Loucy (cell line): ENCODE data around the gene GPR18.
A peak's percentile ranks its signal among the peaks of the same experiment; 100 is the strongest.

Experiments
- H2AFZ ChIP-seq: fragments of 200-600 bp; sonication (generic); 2 replicates; pipeline ENCODE4 v1.6.0; 2016; ENCODE audit warnings: antibody characterized with exemption, mild to moderate bottlenecking, low read length, moderate library complexity
- H3F3A ChIP-seq: fragments of 200-600 bp; 2 replicates; pipeline ENCODE4 v1.6.0; 2016; ENCODE audit warnings: antibody characterized with exemption, low read depth, mild to moderate bottlenecking
- H3K27me3 ChIP-seq: fragments of 200-600 bp; sonication (generic); 2 replicates; pipeline ENCODE4 v1.6.1; 2014; ENCODE audit warnings: low read length, mild to moderate bottlenecking; ENCODE audit not compliant: insufficient read depth, poor library complexity, severe bottlenecking
- H3K36me3 ChIP-seq: fragments of 200-600 bp; sonication (generic); 2 replicates; pipeline ENCODE4 v1.6.1; 2016; ENCODE audit warnings: low read length; ENCODE audit not compliant: insufficient read depth
- H3K4me1 ChIP-seq: fragments of 200-600 bp; sonication (generic); 2 replicates; pipeline ENCODE4 v1.5.1; 2014; ENCODE audit warnings: low read length, mild to moderate bottlenecking; ENCODE audit not compliant: insufficient read depth, poor library complexity, severe bottlenecking
- H3K4me2 ChIP-seq: fragments of 200-600 bp; sonication (generic); 2 replicates; pipeline ENCODE4 v1.6.0; 2014; ENCODE audit warnings: antibody characterized with exemption, low read length, low read depth, mild to moderate bottlenecking; ENCODE audit not compliant: poor library complexity, severe bottlenecking
- H3K4me3 ChIP-seq: fragments of 200-600 bp; sonication (generic); 2 replicates; pipeline ENCODE4 v1.5.1; 2014; ENCODE audit warnings: low read length, mild to moderate bottlenecking, mixed read lengths; ENCODE audit not compliant: poor library complexity, severe bottlenecking
- H3K79me2 ChIP-seq: fragments of 200-600 bp; sonication (generic); 2 replicates; pipeline ENCODE4 v1.6.1; 2014; ENCODE audit warnings: low read length; ENCODE audit not compliant: insufficient read depth
- H3K9ac ChIP-seq: fragments of 200-600 bp; sonication (generic); 2 replicates; pipeline ENCODE4 v1.6.0; 2014; ENCODE audit warnings: mild to moderate bottlenecking, low read depth, low read length, moderate library complexity; ENCODE audit not compliant: poor library complexity, severe bottlenecking
- H3K9me2 ChIP-seq: fragments of 200-600 bp; sonication (generic); replicated peaks from 2 replicates; pipeline ENCODE4 v1.6.1; 2016; ENCODE audit warnings: low read depth, low read length, mixed read lengths
- H3K9me3 ChIP-seq: fragments of 200-600 bp; sonication (generic); 2 replicates; pipeline ENCODE4 v1.6.1; 2014; ENCODE audit warnings: mild to moderate bottlenecking, antibody characterized with exemption, low read length, low read depth; ENCODE audit not compliant: insufficient read depth
- H4K20me1 ChIP-seq: fragments of 200-600 bp; sonication (generic); 2 replicates; pipeline ENCODE4 v1.6.0; 2014; ENCODE audit warnings: antibody characterized with exemption, low read length, mild to moderate bottlenecking; ENCODE audit not compliant: insufficient read depth, poor library complexity, severe bottlenecking
- EZH2phosphoT487 ChIP-seq: fragments of 200-600 bp; IDR thresholded peaks from 2 replicates; pipeline ENCODE4 v1.6.1; 2018; ENCODE audit warnings: antibody characterized with exemption, mild to moderate bottlenecking, moderate library complexity, borderline replicate concordance
- TF ChIP-seq, protein P1 (sequence below): fragments of 200-600 bp; sonication (generic); conservative IDR thresholded peaks from 2 replicates; pipeline ENCODE4 v1.5.1; 2014; ENCODE audit warnings: mild to moderate bottlenecking, antibody characterized with exemption, low read length

The GPR18 gene

DNA sequence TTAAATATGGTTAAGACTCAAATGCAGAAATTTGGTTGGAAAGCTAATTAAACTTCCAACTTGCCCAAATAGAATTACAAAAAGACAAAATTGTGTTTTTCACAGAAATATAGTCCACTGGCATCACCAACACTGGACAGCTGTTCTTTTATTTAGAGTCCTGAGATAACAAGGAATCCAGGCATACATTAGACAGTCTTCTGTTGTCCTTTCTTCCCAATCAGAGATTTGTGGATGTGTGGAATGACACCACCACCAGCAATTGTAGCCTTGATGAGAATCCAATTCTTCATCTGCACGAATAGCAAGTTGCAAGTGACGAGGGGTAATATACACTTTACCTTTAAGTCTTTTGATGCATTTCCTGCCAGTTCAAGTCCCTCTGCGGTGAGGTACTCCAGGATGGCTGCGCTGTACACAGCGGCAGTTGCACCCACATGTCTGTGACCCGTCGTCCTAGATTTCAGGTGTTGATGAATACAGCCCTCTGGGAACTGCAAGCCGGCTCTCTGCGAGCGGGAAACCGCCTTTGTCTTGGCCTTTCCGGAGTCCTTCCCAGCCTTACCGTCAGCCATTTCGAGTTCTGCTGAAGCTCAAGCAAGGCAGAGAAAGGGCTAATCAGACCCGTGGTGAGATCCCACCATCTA is 42.9 kb downstream of the GPR18 start:
- peak overlapping the region; percentile 69 for H3K4me2 ChIP-seq
- H3K4me1 ChIP-seq = peaks cover 60% of the 10 kb centered on the region
- no peaks in the 10 kb centered on the region; the same call in 1 of the 2 replicates for H3K36me3 ChIP-seq
- H2AFZ ChIP-seq = peak overlapping the region; percentile 19
- no peaks in the 10 kb centered on the region for H3K9me3 ChIP-seq
- no peaks in the 10 kb centered on the region for H3K27me3 ChIP-seq
- TF ChIP-seq, protein P1, sequence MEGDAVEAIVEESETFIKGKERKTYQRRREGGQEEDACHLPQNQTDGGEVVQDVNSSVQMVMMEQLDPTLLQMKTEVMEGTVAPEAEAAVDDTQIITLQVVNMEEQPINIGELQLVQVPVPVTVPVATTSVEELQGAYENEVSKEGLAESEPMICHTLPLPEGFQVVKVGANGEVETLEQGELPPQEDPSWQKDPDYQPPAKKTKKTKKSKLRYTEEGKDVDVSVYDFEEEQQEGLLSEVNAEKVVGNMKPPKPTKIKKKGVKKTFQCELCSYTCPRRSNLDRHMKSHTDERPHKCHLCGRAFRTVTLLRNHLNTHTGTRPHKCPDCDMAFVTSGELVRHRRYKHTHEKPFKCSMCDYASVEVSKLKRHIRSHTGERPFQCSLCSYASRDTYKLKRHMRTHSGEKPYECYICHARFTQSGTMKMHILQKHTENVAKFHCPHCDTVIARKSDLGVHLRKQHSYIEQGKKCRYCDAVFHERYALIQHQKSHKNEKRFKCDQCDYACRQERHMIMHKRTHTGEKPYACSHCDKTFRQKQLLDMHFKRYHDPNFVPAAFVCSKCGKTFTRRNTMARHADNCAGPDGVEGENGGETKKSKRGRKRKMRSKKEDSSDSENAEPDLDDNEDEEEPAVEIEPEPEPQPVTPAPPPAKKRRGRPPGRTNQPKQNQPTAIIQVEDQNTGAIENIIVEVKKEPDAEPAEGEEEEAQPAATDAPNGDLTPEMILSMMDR = no peak
- TF ChIP-seq EZH2phosphoT487 = no peak
- H3K4me3 ChIP-seq = peak overlapping the region; percentile 65
- H3K9ac ChIP-seq = peak overlapping the region; percentile 71
- peaks cover 33% of the 10 kb centered on the region for H4K20me1 ChIP-seq
- peaks cover 99% of the 10 kb centered on the region for H3K79me2 ChIP-seq
- no peaks in the 10 kb centered on the region for H3K9me2 ChIP-seq
- H3F3A ChIP-seq = no peaks in the 10 kb centered on the region

DNA sequence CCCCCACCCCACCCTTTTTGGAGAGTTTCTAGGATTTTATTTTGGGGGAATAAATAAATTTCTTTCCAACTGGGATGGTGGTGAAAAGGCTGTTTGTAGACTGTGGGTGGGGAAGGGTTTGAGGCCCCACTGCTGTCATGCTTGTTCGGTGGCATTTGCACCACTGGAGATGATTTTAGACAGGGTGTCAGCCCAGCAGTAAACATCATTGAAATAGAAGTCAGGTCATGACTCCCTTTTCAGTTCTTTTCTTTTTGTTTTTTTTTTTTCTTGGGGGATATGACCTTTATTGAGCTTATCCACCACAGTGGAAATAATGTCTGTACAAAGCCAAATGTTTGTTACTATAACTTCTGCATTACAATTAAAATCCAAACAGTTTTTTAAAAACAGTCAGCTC is 43.4 kb downstream of the GPR18 start:
- peaks cover 54% of the 10 kb centered on the region for H3K4me1 ChIP-seq
- peak overlapping the region; percentile 69 for H3K4me2 ChIP-seq
- peak overlapping the region; percentile 71 for H3K9ac ChIP-seq
- H3K27me3 ChIP-seq = no peaks in the 10 kb centered on the region
- no peak overlapping the region for H2AFZ ChIP-seq
- TF ChIP-seq, protein P1 = no peak
- TF ChIP-seq EZH2phosphoT487 = no peak
- peak overlapping the region; percentile 65 for H3K4me3 ChIP-seq
- H3K36me3 ChIP-seq = peaks cover 2% of the 10 kb centered on the region; the same call in 1 of the 2 replicates
- H3K9me2 ChIP-seq = no peaks in the 10 kb centered on the region
- no peaks in the 10 kb centered on the region for H3F3A ChIP-seq
- peaks cover 27% of the 10 kb centered on the region for H4K20me1 ChIP-seq
- H3K79me2 ChIP-seq = peaks cover 99% of the 10 kb centered on the region
- H3K9me3 ChIP-seq = no peaks in the 10 kb centered on the region

DNA sequence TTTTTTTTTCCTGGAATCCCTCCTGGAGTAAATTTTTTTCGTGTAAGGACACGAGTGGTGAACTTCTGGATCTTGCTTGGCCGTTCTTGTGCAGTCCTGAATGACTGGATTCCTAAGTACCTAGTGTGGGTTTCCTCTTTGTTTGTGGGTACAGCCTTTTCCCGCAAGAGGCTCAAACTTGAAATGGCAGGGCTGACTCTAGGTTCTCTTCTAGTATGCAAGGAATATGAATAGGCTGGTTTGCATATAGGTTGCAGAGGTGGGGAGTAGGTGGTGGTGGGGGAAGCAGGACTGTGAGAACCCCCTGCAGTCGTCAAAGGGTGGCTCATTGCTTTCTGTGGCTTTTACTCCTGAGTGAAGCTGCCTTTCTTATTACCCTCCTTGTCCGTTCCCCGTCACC is 43.9 kb downstream of the GPR18 start:
- Histone ChIP-seq H4K20me1 (peaks cover 25% of the 10 kb centered on the region), H3K9ac (peak overlapping the region; percentile 45), H2AFZ (no peak overlapping the region), H3K36me3 (peaks cover 2% of the 10 kb centered on the region; the same call in 1 of the 2 replicates), H3F3A (no peaks in the 10 kb centered on the region), H3K4me3 (peak overlapping the region; percentile 10), H3K4me1 (peaks cover 51% of the 10 kb centered on the region), H3K9me2 (no peaks in the 10 kb centered on the region), H3K79me2 (peaks cover 99% of the 10 kb centered on the region), H3K27me3 (no peaks in the 10 kb centered on the region), H3K9me3 (no peaks in the 10 kb centered on the region), H3K4me2 (peak overlapping the region; percentile 69)
- TF ChIP-seq EZH2phosphoT487 = no peak
- TF ChIP-seq, protein P1 = no peak
